Measurements from ENCODE around the gene RTBDN. TPM values are rescaled to one million over a fixed set of nuclear protein-coding genes. Genes with fewer than 3 reads are reported as not detected.

RTBDN gene
- total RNA-seq, 2 donors from 2014 or later: not detected

DNA sequence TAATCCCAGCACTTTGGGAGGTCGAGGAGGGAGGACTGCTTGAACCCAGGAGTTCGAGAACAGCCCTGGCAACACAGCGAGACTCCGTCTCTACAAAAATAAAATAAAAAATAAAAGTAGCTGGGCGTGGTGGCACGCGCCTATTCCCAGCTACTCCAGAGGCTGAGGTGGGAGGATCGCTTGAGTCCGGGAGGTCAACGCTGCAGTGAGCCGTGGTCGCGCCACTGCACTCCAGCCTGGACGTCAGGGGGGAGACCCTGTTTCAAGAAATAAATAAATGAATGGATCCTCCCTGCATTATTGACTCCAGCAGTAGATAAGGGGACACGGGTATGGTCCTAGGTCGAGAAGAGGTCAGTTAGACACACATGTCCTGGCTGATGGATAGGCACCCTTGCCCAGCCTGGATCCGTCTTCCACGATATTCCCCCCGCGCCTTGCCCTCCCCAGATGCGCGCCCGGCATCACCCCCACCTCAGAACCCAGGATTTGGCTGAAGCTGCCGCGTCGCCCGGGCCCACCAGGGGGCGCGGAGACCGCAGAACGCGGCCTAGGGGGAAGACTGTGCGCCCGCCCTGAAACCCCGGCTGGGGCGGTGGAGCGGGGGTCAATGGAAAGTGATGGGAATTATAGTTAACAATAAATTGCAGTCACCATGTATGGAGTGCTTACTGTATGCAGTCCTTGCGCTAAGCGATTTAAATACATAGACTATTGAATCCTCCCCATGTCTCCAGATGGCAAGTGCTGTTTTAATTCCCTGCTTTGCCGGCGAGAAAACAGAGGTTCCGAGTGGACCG lies 57.0 kb downstream of the RTBDN start:
- Mint-ChIP-seq H3K36me3 (ENCODE audit: low read depth) (peaks cover 6% of the 10 kb centered on the region), H3K4me3 (peak overlapping the region; percentile 97), H3K4me1 (peaks cover 13% of the 10 kb centered on the region), H3K27ac (peak overlapping the region; percentile 95), H3K27me3 (no peaks in the 10 kb centered on the region), H3K9me3 (no peaks in the 10 kb centered on the region)
- peak; percentile 41 for ATAC-seq (replicated peaks)

Other genes with a start within 250 kb of the RTBDN start
- 10 to 100 TPM in 1 of 2 donors, 1 to 10 TPM in 1; 7.3 to 11.1 TPM for gene ZNF490, start 223.8 kb downstream of the RTBDN start, total RNA-seq
- 10 to 100 TPM; 16.7 to 19.0 TPM for gene ZNF791, start 223.7 kb downstream of the RTBDN start, total RNA-seq
- gene MAN2B1, start 167.8 kb downstream of the RTBDN start, total RNA-seq: 100 to 1,000 TPM; 199 to 247 TPM
- gene WDR83, start 167.8 kb downstream of the RTBDN start, total RNA-seq: 10 to 100 TPM; 17.7 to 30.4 TPM
- gene DHPS, start 152.7 kb downstream of the RTBDN start, total RNA-seq: 100 to 1,000 TPM; 125 to 167 TPM
- gene GNG14, start 146.6 kb downstream of the RTBDN start, total RNA-seq: not detected
- gene FBXW9, start 137.9 kb downstream of the RTBDN start, total RNA-seq: 1 to 10 TPM; 4.7 to 9.9 TPM
- gene TNPO2, start 110.6 kb downstream of the RTBDN start, total RNA-seq: 100 to 1,000 TPM in 1 of 2 donors, 10 to 100 TPM in 1; 71.9 to 106 TPM
- 100 to 1,000 TPM; 135 to 172 TPM for gene TRIR, start 99.9 kb downstream of the RTBDN start, total RNA-seq
- 10 to 100 TPM; 37.7 to 66.6 TPM for gene GET3, start 97.1 kb downstream of the RTBDN start, total RNA-seq
- not detected for gene BEST2, start 82.8 kb downstream of the RTBDN start, total RNA-seq
- 10 to 100 TPM; 22.5 to 44.4 TPM for gene HOOK2, start 59.0 kb downstream of the RTBDN start, total RNA-seq
- gene JUNB, start 43.1 kb downstream of the RTBDN start, total RNA-seq: 100 to 1,000 TPM; 328 to 586 TPM
- 100 to 1,000 TPM; 307 to 415 TPM for gene PRDX2, start 32.8 kb downstream of the RTBDN start, total RNA-seq
- 10 to 100 TPM; 25.5 to 32.7 TPM for gene THSD8, start 32.5 kb downstream of the RTBDN start, total RNA-seq
- 10 to 100 TPM; 30.1 to 53.5 TPM for gene RNASEH2A, start 28.0 kb downstream of the RTBDN start, total RNA-seq
- gene MAST1, start 3.9 kb upstream of the RTBDN start, total RNA-seq: 1 to 10 TPM; 2.4 to 2.6 TPM
- gene DNASE2, start 46.9 kb upstream of the RTBDN start, total RNA-seq: 10 to 100 TPM; 32.5 to 34.2 TPM
- under 1 TPM in 1 of 2 donors, not detected in 1; 0.61 TPM for gene KLF1, start 52.6 kb upstream of the RTBDN start, total RNA-seq
- gene GCDH, start 56.6 kb upstream of the RTBDN start, total RNA-seq: 10 to 100 TPM; 25.8 to 48.4 TPM
- 1 to 10 TPM; 1.6 to 6.2 TPM for gene SYCE2, start 84.7 kb upstream of the RTBDN start, total RNA-seq
- 100 to 1,000 TPM in 1 of 2 donors, 10 to 100 TPM in 1; 87.9 to 130 TPM for gene FARSA, start 99.1 kb upstream of the RTBDN start, total RNA-seq
- 100 to 1,000 TPM; 502 to 770 TPM for gene CALR, start 104.0 kb upstream of the RTBDN start, total RNA-seq
- 100 to 1,000 TPM; 129 to 156 TPM for gene RAD23A, start 111.3 kb upstream of the RTBDN start, total RNA-seq
- 10 to 100 TPM; 17.0 to 27.9 TPM for gene GADD45GIP1, start 122.6 kb upstream of the RTBDN start, total RNA-seq
- under 1 TPM; 0.30 to 0.40 TPM for gene DAND5, start 135.0 kb upstream of the RTBDN start, total RNA-seq
- 1 to 10 TPM in 1 of 2 donors, under 1 TPM in 1; 0.43 to 1.1 TPM for gene NFIX, start 160.9 kb upstream of the RTBDN start, total RNA-seq